HT1080 (cell line): ENCODE measurements around the gene SLC38A4. TPM values are rescaled to one million over a fixed set of nuclear protein-coding genes. Genes with fewer than 3 reads are reported as not detected.
"Not testable (repeated sequence)": the region's sequence is repeated elsewhere in the genome, so short reads cannot be mapped to it uniquely, and the experiment has no call there.

Experiments used
- DNase-seq: peaks from one replicate; pipeline ENCODE4 v3.0.0-alpha.2; 2015; ENCODE audit warnings: low read depth
- total RNA-seq: library from RNA; depleted of rRNA; stranded (reverse); fragments of >200 nt; shearing (Covaris generic); gene quantifications from 2 replicates; pipeline ENCODE4 v1.2.3, GENCODE V29; 2014

SLC38A4 gene
- total RNA-seq, 1 experiment from 2014 or later: not detected

DNA sequence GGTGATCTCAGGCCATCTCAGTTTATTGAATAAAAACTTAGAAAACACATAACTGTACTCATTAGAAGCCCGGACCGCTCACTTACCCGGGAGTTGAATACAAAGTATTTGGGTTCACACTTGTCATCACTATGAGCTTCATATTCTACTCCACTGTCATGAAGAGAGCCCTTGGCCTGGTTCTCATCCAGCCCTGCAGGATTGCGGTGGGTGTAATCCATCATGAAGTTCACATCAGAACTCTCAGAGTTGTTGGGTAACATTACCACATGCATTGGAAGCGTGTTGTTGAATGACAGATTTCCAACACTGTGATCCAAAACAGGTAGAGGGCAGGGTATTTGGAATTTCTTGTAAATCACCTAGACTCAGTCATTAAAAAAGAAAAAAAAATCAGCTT lies 47.4 kb downstream of the SLC38A4 start:
- DNase-seq: no peak

DNA sequence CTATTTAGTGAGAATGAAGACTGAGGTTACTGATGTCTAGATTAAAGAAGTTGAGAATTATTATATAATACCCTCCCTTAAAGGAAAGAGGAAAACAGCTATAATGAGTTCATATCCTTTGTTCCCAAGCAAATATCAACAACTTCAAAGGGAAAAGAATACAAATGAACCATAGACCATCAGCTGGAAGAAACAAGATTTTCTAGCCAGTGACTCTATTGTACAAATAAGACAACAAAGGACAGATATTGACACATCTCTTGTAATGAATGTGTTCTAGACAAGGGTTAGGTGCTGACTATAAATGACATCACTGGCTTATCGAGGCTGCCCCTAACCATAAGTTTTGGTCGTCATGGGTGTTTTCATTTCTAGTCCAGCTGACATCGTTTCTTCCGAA lies 48.2 kb downstream of the SLC38A4 start:
- DNase-seq: no peak

DNA sequence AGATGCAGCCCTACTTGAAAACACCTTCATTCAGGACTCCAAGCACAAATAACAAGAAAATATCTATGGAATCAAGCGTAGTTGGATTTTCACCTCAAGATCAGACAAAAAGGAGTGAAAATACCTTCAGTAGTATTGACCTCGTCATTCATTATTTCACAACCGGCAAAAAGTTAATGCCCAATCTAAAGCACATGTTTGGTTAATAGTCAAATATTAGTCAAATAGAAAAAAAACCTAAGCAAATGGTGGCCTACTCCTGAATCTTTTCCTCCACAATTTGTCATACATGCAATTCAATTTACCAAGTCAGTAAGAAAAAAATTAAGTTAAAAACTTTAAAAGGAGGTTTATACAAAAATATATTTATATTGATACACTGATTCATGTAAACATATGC lies 50.0 kb downstream of the SLC38A4 start:
- DNase-seq: no peak

DNA sequence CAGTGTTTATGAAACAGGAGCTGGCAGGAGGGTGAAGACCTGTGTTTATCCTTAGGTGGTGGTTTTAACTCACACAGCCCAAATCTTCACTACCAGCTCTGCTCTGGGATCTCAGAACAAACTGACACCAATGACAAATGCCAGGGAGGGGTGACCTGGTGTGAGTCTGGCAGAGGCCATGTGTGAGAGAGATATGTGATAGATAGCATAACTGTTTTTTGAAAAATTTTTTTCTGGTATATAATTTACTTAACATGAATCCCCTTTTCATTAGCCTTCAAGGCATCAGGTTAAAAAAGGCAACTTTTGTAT lies 51.5 kb downstream of the SLC38A4 start:
- DNase-seq: no peak

DNA sequence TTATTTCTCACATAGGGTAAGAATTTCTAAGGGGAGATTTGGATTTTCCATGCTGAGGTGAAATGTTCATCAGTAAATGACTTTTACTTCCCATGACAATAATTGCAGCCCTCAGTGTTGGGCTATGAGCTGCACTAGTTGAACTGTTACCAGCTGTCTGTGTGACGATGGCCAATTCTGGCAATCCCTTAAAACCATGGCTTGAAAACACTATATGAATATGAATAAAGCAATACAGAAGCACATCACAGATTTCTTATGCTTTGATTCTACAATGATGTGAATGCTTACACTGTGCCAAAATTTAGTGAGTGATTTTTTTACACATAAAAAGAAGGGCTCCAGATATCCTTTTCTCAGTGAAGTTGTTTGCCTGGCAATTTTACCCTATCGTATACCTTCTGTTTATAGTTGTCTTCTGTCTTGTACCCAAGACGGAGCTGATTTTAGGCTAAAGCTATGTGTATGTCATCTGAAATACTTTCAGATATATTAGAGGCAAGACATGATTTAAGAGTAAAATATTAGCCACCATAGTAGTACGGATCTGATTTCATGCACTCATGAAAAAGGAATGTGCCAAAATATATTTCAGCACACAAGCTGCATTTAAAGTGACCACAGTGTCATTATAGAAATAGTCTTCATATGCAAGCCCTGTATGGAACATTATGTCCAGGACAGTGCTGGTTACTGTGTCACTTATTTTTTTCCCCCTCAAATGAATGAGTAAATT lies 52.0 kb downstream of the SLC38A4 start:
- DNase-seq: peak; percentile 42

DNA sequence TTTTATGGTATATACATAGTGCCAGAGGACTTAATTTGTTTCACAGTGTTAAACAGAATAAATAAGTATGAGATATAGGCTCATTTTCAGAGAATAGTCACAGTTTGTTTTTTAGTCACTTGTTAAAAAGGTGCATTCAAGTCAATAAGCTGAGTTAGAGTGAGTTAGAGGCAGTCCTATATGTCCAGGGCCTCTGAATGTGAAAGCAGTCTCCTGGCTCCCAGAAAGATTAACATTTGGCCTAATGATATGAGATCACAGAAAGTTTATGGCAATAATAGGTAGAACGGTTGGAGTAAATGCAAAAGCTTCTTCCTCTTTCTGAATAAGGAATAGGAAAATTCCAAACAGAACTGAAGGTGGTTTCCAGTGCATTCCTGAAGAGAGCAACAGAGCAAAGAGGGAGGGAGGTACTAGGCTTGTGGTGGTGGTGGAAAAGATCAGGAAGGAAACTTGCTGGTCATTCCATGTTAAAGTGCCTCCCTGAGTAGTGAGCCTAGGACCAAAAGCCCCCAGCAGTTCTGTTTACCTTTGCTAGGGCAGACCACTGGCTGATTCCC lies 54.4 kb downstream of the SLC38A4 start:
- peak; percentile 13 for DNase-seq

DNA sequence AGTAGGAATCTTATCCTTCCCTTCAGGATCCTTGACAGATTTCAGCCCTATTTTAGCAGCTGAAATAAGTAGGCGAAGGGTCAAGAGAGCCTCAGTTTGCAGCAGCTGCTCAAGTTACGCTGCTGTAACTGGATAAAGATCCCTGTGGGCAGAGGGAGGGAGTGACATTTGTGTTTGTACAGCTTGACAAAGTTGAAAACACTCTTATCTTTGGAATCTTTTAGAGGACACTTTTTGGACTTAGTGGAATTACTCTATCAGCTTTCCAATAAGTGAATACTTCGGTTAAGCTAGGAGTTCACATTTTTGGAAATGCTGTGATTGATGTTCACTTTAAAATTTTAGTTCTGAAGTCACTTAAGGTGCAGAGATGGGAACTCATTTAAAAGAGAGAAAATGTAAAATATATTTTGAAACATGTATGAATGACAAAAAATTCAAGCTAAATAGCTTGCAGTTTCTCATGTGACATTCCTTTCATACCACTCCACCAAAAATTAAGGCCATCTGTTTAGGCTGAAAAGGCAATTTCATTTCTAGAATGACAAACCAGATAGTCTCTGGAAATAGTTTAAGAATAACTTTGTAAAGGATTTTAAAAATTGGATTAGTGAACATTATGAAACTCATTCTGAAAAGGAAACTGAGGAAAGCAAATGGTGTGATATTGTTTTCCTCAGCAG lies 55.2 kb downstream of the SLC38A4 start:
- no peak for DNase-seq

DNA sequence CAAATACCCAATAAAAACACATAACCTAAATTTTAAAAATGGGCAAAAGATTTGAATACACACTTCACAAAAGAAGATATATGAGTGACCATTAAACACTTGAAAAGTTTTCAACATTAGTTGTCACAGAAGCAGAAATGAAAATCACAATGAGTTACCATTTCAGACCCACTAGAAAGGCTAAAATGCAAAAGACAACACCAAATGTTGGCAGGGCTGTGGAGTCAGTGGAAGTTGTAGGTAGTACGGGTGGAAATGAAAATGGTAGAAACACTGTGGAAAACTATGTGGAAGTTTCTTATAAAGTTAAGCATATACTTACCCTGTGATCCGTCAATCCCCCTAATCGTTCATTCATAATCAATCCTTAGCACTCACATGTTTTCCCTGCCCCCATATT lies 61.8 kb downstream of the SLC38A4 start:
- DNase-seq: no peak

DNA sequence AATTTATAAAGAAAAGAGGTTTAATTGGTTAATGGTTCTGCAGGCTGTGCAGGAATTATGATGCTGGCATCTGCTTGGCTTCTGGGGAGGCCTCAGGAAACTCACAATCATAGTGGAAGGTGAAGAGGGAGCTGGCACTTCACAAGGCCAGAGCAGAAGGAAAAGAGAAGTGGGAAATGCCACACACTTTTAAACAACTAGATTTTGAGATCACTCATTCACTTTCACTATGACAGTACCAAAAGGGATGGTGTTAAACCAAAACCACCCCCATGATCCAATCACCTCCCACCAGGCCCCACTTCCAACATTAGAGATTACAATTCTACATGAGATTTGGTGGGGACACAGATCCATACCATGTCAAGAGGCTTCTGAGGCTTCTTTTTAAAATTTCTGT lies 62.6 kb downstream of the SLC38A4 start:
- DNase-seq: no peak

DNA sequence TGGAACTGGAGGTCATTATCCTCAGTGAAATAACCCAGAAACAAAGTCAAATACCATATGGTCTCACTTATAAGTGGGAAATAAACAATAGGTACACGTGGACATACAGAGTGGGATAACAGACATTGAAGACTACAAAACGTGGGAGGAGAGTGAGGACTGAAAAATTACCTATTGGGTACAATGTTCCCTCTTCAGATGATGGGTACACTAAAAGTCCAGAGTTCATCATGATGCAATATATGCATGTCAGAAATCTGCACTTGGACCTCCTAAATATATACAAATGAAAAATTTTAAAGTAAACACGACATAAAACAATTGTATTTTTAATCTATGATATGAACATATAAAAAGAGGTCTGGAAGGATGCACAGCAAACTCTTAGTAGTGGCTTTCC lies 71.2 kb downstream of the SLC38A4 start:
- DNase-seq: no peak

DNA sequence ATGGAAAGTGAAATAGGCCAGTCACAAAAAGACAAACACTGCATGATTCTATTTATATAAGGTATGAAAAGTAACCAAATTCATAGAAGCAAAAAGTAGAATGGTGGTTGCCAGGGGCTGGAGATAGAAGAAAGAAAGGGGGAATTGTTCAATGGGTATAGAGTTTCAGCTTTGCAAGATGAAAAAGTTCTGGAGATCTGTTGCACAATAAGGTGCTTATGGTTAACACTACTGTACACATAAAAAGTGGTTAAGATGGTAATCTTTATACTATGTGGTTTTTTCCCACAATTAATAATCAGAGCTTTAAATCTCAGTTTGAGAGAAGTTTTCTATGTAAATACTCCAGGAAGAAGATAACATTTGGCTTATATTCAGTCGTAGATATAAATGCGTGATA lies 73.4 kb downstream of the SLC38A4 start:
- DNase-seq: peak; percentile 5

DNA sequence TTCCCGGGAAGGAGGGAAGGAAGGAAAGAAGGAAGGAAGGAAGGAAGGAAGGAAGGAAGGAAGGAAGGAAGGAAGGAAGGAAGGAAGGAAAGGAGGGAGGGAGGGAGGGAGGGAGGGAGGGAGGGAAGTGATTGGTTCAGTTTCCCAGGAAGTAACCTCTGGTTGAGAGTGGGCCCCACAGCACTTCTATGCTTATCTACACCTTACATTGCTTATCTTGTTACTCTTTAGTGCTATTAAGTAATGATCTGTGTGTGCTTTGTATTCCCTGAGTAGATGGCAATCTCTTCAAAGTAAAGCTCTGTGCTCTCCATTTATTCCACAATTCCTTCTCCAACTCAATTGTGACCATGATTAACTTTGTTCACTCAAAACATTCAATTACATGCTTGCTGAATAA lies 74.6 kb downstream of the SLC38A4 start:
- DNase-seq: no peak

DNA sequence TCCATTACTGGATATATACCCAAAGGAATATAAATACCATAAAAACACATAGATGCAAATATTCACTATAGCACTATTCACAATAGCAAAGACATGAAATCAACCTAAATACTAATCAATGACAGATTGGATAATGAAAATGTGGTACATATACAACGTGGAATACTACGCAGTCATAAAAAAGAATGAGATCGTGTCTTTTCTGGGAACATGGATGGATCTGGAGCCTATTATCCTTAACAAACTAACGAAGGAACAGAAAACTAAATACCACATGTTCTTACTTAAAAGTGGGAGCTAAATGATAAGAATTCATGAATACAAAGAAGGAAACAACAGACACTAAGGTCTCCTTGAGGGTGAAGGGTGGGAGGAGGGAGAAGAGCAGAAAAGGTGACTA lies 76.5 kb downstream of the SLC38A4 start:
- no peak for DNase-seq

DNA sequence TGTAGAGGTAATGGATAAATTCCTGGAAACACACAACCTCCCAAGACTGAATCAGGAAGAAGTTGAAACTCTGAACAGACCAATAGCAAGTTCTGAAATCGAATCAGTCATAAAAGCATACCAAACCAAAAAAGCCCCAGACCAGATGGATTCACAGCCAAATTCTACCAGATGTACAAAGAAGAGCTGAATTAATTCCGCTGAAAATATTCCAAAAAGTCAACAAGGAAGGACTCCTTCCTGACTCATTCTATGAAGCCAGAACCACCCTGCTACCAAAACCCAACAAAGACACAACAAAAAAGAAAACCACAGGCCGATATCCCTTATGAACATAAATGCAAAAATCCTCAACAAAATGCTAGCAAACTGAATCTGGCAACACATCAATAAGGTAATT lies 81.5 kb downstream of the SLC38A4 start:
- DNase-seq: no peak

DNA sequence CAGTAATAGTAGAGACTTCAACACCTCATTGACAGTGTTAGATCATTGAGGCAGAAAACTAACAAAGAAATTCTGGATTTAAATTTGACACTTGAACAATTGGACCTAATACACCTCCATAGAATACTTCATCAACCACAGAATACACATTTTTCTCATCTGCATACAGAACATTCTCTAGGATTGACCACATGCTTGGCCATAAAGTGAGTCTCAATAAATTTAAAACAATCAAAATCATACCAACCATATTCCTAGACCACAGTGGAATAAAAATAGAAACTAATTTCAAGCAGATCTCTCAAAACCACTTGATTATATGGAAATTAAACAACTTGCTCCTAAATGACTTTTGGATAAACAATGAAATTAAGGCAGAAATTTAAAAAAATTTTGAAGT lies 82.3 kb downstream of the SLC38A4 start:
- DNase-seq: no peak

DNA sequence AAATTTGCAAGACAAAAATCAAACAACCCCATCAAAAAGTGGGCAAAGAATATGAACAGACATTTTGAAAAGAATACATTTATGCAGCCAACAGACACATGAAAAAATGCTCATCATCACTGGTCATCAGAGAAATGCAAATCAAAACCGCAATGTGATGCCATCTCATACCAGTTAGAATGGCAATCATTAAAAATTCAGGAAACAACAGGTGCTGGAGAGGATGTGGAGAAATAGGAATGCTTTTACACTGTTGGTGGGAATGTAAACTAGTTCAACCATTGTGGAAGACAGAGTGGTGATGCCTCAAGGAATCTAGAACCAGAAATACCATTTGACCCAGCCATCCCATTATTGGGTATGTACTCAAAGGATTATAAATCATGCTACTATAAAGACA lies 83.5 kb downstream of the SLC38A4 start:
- not testable (repeated sequence) for DNase-seq

DNA sequence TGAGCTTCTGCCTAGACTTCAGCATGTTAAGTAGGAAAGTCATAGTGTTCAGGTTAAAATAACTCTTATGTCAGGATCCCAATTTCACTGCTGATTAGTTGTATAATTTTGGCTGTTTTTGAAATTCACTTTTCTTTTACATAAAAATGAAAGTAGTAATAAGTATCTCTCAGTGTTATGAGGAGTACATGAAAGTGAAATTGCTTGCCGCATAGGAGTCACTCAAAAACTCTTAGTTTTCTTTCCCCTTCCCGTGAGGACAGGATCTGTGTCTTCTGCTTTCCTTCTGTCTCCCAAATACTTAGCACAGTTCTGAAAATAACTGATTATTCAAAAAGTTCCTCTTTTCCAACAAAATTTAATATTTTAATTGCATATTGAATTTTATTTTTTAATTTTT lies 100.5 kb downstream of the SLC38A4 start:
- no peak for DNase-seq

DNA sequence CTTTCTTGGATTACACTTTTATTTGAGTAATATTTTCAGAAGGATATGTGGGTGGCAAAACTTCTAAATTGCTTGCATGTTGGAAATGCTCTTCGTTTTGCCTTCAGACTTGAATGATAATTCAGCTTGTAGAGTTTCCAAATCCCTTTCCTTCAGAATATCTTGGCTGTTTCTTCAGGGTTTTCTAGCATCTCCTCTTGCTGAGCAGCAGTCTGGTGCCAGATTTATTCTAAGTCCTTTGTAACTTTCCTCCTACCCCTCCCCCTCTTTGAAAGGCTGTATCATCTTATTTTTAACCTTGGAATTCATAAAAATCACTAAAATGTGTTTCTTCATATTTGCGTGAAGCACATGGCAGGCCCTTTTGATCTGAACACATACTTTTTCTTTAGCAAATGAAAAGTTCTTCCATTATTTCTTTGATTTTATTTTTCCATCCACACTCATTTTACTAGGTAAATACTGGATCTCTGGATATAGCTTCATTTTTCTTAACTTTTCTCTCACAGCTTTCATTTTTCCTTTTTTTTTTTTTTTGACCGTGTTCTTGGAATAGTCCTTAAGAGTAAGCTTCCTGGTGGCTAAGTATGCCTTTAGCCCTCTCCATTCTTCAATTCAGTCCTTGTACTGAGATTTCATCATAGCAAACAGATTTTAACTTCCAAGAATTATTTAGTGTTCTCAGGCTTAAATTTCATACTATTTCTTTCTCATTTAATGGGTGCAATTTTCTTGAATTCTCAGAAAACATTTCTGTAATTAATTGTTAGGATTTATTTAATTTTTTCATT lies 102.0 kb downstream of the SLC38A4 start:
- DNase-seq: no peak

DNA sequence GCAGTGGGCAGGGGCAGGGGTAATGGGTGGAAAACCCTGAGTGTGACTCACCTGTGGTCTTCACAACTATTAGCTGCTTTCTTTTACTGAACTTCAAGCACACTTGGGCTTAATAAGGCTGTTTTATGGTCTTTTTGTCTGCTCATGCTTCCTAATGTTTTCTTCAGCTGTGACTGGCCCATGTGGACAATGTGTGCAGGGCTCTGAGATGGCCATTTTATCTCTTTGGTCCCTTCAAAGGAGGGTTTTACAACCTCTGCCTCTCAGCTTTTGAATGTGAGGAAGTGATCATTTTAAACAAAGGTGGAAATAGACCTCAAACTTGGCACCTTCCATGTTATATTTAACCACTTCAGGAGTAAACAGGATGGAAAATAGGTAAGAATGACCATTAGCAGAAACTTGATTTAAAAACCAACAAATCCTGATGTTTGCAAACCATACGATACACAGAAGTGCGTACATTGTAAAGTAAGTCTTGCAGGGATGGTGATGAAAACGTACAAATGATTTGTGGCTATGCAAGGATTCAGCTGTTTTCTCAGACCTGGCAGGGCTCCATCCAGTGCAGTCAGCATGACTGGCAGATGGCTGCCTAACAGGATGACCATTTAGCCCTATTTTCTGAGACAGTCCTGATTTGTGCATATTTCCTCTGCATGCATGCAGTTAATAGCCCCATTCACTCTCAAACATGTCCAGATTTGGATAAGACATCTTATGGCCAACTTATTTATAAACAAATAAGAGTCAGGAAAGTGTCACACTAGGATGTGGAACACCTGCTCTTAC lies 103.2 kb downstream of the SLC38A4 start:
- DNase-seq: no peak

DNA sequence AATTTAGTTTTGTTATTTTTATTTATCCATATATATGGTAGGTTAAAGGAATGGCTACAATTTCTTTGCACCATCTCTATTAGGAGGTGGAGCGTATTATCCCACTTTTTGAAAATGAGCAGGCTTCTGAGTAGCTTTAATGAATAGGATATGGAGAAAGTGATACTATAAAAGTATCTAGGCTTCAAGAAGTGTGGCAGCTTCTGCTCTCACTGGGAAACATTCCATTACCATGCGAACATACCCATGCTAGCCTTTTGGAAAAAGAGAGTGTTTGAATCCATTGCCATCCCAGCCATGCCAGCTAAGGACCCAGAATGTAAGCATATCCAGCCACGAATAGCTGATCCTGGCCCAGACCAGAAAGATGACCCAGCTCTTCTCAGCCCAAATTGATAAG lies 107.3 kb downstream of the SLC38A4 start:
- no peak for DNase-seq

DNA sequence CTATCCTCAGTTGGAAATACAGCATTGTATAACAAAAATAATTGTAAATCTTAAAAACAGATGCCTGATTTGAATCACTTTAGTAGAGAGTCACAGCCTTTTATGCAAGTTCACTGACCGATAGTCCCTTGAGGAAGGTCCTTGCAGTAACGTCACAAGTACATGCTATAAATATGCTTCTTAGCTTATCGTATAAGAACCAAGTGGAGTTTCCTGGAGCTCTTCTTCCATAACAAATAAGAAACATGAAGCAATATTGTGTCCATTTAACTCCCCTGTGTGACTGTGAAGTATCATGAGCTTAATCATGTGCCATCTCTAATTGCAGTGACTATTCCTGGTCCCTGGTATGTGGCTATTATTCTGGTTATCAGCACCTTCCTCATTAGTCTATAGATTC lies 107.9 kb downstream of the SLC38A4 start:
- DNase-seq: no peak

DNA sequence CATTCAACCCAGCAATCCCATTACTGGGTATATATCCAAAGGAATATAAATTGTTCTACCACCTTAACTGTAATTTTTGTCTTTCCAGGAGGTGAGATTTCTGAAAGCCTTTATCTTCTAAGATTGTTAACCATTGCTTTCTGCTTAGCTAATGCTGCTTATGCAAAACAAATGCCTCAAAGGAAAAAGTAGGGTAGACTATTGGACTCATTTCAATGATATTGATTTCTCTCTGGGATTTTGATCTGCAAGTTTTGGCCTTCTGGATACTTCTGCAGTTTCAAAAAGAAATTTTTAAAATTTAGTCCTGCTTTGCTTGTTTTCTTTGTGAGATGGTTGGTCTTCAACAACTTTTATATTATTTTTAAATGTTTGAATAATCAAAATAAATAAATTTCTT lies 108.6 kb downstream of the SLC38A4 start:
- no peak for DNase-seq
